Stimulated activated CD4-positive, alpha-beta T cell treated with anti-CD3 and anti-CD28 coated beads, TNF-alpha, amount 100 ng/mL, for 24 hours (primary cell): ENCODE measurements around the gene LRRC75A.
"Not testable (repeated sequence)": the region's sequence is repeated elsewhere in the genome, so short reads cannot be mapped to it uniquely, and the experiment has no call there.

Source experiments
- DNase-seq, 3 experiments: peaks; one replicate each; pipeline ENCODE4 v3.0.0-alpha.2; 2020; ENCODE audit warnings: low read depth in 3 of 3

LRRC75A gene

DNA sequence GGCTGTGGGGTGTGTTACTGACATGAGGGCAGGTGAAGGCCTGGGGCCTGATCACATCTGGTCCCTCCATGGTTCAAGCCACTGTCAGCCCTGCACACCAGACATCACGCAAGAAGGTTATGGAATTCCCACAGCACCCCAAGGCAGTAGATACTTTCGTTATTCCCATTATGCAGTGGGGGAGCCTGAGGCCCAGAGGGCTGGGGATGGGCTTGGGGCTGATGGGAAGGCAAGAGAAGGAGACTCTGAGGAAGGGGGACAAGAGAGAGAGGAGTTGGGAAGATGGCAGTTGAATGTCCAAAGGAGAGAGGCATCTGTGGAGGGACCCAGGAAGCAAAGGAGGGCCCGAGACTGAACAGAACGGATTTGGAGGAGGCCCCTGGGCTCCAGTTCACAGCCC, 42.0 kb downstream of the LRRC75A start:
- no peak for DNase-seq

DNA sequence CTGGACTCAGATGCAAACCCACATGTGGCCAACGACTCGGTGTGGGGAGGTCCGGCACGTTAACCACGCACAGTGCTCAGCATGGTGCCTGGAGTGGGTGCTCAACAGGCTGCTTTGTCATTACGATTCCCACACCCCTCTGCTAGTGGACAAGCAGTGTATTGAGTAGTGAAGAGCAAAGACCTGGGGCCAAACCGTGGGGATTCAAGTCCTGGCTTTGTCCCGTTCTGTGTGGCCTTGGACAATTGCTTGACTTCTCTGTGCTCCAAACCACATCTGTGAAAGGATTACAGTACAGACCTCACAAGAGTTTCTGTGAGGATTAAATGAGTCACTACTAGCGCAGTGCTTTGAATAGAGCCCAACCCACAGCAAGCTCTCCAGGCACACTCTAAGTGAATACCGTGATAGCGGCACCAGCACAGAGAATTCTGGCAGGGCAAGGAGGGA, 42.8 kb downstream of the LRRC75A start:
- no peak for DNase-seq

DNA sequence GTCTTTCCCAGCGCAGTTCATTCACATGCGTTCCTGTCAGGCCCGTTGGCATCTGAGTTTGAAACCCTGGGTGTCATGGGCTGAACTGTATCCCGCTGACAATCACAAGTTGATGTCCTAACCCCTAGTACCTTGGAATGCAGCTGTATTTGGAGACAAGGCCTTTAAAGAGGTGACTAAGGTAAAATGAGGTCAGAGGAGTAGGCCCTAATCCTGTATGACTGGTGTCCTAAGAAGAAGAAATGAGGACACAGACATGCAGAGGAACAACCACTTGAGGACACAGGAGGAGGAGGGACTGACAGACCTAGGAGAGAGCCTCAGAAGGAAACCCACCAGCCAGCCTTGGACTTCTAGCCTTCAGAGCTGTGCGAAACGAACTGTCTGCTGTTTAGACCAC, 43.5 kb downstream of the LRRC75A start:
- DNase-seq: no peak

DNA sequence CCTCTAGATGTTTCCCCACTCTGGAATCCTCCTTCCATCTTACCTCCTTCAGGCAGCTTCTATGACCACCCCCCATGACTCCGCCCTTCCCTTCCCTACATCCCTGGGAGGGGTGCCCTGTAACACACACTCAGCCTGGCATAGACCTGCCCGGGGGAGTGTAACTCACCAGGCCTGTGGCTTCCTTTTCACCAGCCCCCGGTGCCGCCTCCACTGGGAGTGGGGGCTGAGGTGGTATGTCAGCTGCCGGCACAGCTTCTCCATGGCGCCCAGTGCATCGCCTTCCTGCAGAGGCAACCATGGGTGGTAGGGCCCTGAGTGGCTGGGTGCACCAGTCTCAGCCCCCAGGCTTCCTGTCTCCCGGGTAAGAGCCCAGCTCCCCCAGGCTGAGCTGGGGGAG, 44.3 kb downstream of the LRRC75A start:
- DNase-seq: no peak

DNA sequence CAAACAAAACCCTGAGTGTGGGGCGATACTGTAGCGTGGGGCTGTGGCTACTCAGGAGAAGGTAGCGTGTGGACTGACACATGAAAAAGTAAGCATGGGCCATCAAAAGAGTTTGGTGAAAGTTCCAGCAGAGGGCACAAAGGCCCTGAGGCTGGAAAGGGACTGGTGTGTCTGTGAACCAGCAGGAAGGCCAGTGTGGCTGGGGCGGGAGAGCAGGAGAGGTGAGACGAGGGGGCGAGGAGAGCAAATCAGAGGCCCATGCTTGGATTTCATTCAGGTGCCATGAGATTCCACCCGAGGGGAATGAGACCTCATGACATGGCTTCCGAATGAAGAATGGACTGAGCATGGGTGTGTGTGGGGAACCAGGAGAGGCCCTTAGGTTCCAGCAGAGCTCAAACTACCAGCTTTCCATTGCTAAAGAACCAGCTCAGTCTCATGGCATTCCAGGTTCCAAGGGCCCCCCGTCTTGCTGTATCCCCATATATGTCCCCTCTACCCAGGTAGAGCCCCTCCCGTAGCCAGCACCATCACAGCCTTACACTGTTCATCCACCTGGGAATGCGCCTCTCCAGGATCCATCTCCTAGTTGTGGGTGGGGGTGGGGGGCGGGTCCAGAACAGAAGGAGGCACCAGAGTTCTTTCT, 45.5 kb downstream of the LRRC75A start:
- no peak for DNase-seq

DNA sequence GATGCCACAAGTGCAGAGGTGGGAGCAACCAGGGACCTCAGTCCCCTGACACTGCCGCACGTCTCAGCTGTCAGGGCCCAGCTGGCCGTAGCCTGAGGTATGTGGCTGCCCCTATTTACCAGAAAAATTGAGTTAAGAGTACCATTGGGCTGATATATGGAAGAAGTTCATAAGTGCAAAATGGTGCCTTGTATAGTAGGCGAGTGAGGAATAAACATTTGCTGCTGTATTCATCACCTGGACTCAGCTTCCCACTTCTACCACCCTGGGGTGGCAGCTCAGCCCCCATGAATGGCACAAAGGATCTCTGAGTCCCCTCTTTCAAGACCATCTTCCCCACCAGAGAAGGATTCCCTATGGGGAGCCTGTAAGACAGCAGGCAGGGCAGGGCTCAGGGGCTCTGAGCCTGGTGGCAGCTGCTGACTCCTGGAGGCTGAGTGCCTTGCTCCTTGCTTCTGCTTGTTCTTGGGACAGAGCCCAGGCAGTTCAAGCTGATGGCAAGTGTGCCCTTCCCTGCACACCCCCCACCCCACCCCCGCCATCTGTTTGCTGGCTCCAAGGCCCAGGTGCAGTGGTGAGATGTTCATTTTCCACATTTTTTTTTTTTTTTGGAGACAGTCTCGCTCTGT, 47.6 kb downstream of the LRRC75A start:
- DNase-seq: no peak

DNA sequence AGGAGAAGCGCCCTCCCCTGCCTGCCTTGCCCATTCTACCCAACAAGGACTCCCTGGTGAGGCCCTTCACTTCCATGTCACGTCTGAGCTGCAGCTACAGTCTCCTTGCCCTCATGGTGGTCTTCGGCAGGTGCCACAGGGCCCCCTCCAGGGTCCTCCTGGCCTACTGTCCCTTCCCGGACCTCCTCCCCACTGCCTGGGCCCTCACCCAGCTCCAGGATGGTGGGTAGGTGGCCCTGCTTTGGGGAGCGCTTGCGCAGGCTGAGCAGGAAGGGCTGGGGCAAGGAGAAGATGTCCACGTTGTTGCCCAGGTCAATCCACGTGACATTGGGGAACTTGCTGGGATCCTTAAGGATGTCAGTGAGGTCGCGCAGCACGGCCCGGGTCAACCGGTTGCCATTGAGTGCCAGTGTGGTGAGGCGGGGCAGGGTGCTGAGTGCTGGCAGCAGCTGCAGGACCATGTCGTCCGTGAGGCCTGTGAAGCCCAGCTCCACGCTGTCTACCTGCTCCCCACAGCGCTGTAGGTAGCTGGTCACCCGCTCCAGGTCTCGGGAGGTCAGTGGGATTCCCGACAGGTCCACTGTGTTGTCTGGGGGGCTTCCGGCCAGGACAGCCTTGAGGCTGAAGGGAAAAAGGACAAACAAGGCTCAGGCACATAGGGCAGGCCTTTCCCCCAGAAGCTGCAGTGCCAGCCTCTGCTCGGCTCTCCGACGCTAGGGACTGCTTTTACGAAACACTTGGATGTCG, 48.3 kb downstream of the LRRC75A start:
- peak in 1 of 3 experiments; percentile 56 for DNase-seq

DNA sequence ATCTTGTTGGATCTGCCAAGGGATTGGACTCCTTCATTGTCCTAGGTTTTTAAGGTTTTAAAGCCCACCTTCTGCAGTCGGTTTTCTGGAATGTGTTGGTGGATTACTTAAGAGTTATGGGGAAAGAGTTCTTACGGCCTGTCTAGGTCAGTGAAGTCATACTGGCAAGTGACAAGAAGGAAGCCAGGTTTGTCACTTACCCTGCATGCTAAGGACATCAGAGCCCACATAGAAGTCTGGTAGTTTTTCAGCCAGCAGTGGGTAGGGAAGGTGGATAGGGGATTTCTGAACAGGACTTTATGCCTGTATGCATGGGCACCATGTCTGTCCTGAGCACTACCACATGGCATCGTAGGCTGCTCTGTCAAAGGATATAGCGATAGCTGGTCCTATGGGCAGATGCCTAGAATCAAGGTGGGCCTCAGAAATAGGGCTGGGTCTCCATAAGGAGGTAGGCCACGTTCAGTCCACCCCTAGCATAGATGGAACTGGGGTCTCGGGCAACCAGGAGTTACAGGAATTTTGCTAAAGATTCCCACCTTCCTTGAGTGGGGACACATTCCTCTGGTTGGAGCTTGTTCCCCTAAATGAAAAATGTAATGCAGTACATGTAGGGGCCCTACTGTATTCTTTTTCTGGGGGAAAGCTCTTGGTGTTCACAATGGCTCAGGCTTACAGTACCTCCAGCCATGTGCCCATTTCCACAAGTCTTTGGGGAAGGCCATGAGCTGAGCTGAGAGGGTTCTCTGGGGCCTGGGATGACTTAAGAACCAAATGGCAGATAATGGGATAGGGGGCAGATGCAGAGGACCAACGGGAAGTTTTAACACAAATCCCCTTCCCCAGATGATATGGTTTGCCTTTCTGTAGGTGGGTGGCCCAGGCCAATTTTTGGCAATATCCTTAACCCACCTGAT, 49.1 kb downstream of the LRRC75A start:
- no peak for DNase-seq

DNA sequence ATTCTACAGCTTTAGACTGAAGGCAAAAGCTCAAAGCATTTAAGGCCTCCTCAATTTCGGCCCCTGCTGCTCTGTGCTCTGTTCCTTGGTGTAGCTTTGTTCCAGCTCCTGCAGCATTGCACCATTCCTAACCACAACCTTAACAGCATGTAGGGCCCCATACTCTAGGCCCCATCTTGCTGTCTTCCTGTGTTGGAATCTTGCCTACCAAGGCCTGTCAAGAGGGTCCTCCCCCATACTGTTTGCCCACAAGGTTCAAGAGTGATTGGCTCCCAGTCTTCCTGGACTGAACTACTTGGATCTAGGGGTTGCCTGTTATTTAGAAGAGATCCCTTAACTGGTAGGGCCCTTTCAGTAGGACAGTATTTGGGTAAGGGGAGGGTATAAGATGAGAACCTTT, 49.9 kb downstream of the LRRC75A start:
- no peak for DNase-seq

DNA sequence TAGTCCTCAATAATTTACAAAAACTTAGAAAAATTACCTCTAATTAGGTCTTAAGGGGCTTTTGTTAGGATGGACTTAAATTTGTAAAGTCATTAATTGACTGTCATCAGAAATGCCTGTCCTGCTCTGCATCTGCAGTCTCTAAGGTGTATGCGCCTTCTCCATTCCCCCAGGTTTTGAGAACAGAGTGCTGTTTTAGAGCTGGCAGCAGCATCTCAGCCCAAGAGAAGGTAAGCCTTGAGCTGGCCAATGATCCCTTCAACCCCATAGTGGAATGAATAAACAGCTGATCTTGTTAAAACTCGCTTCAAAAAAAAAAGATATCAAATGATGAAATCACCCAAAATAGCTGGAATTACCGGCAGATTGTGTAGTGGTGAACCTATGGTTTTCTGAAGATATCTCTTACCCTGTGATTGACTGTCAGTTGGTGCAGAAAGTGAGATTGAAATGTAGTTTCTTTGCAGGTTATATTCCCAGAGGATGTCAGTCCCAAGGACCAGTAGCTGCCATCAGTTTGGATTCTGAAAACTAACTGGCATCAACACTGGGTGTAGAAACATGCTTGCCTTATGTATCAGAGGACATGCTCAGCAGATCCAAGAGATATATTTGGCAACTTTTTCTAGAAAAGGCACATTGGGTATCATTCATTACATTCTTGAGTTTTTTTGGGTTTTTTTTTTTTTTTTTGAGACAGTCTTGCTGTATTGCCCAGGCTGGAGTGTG, 50.9 kb downstream of the LRRC75A start:
- no peak for DNase-seq

DNA sequence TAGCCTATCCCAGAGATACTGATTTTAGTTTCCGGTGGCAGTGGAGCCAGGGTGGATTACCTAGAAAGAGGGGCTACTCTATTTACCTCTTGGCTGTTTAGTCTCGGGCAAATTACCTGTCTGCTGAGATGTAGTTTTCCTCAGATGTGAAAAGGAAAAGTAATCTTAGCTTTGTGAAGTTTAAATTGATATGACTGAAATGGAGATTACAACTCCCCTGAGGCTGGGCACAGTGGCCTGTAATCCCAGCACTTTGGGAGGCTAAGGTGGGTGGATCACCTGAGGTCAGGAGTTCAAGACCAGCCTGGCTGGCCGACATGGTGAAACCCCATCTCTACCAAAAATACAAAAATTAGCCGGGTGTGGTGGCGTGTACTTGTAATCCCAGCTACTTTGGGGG, 51.6 kb downstream of the LRRC75A start:
- DNase-seq: not testable (repeated sequence)

DNA sequence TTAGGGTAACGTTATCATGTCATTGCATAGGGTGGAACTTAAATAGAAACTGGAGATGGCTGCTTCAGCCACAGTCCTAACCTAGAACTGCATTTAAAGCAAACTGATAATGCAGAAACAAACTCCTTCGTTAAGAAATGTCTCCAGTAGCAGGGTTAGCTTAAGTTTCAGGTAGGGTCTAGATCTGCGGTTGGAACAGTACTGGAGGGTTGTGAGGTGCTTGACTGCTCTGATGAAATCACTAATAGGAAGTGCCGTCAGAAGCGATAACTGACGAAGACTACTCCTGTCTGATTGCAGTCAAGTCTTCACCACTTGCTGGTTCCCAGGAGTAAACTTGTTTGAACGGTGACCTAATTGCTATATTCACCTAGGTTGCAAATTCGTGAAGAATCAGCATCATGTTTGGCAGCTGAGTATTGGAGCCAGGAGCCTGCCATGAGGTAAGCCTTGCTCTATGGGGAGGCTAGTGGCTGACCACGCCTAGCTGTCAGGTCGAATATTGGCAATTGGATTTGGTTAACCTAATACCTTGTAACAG, 52.1 kb downstream of the LRRC75A start:
- no peak for DNase-seq

DNA sequence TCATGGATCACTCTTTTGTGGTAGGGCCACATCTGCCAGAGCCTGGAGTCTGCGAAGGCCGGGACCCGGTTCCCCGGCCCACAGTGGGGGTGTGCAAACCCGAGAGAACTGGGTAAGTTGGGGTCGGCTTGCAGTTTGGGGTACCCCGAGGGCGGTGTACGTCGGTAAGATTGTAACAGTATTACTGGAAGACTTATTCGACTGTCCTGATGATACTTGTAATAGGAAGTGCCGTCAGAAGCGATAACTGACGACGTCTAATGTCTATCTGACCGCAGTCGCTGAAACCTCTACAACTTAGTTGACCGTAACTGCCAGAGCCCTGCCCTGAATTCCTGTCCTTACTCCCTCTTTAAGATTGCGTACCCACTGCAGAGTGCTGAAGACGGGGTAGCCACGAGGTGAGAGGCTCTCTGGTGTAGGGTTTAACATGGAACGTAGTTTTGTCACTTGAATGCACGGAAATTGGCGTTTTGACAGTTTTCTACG, 52.6 kb downstream of the LRRC75A start:
- no peak for DNase-seq

DNA sequence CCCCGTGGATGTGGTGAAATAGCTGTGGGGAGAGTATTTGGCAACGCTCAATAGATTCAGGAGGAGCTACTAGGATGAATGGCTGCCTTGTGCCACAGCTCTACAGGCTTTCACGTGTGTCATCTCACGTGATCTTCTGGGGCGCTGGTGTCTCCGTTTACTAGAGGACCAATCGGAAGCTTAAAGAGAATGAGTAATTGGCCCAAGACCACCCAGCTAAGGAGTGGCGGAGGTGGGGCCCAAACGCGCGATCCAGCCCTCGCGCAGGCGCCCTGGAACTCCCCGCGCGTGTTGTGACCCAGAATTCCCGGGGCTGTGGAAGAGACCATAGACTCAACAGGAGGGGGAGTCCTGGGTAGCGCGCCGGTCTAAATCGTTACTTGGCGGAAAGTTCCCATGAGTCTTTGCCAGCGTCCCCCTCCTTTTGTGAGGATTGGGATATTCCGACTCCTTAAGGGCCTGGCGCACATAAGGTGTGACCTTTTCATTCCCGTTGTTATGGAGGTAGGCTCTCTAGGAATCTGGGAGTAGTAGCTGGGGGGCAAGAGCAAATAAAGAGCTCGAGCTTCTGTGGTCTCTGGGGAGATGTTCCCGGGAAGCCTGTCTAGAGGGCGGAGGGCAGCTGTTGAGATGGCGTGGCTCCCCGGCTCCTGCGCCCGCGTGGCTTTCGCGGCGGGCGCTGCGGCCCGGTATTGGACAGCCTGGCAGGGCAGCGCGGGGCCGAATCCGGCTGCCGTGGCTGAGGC, 53.3 kb downstream of the LRRC75A start:
- peak; percentile 92 to 94 (median 94) for DNase-seq

DNA sequence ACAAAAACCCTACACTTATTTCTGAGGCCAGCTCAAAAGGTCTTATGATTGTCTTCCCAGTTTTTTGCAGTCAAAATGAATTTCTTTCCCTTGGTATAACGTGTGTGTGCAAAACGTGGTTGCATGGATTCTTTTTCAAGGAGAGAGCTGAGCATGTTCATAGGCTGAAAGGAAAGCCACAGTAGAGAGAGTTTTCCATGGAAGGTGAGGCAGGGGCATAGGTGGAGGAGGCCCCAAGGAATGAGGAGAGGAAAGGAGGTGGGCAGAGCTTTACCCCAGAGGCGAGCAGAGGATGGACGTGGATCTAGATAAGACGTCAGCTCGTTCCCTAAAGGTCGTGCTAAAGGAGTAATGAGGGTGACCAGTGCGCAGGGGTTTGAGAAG, 53.8 kb downstream of the LRRC75A start:
- no peak for DNase-seq

DNA sequence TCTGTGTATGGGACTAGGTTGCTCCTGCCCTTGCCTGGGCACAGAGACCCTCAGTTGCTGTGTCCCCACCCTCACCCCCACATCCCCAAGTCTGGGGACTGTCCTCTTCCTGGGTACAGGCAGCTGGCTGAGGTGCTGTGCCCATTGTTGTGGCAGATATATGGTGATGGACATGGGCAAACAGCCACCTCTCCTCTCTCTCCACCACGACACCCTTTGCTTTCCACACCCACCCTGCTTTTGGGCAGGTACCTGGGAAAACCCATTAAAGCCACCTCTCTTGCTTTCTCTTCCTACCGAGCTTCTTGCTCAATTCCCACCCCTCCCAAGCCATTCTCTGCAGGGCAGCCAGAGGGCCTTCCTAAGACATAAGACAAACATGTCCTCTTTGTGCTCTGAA, 54.9 kb downstream of the LRRC75A start:
- no peak for DNase-seq

DNA sequence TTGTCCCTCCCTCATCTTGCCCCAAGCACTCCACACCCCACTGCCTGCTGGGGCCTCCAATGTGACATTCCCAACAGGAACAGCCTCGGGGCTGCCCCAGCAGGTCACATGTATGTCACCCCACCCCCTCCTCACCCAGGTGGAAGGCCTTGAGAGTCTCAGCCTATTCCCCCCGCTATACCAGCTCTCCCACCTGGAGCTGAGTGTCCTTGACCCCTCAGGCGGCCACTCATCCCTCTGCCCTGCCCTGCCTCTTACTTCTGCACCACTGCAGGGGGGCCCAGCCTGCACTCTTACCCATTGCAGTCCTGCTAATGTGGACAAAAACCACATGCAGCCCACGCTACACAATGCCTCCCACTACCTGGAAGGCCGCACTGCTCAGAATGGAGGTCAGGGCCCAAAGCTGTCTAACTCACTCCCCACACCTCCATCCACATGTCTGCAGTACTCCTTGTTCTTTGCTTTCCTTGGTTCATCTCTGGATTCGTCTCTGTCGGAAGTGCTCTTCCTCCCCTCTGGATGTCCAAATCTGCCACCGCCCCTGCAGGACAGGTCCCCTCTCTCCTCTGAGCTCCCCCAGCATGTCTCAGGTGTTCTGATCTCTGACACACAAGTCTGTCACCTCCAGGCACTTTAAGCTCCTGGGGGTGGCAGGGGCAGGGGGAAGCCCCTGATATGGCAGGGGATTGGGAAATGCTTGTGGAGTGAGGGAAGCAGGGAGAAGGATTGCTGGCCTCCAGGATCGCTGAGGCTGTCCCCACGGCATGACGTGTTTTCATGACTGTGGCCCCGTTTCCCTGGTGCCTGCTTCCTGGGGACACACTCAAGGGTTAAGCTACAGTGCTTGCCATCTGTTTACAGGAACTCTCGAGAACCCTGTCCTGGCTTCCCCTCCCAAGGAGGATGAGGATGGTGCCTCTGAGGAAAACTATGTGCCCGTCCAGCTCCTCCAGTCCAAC, 55.8 kb downstream of the LRRC75A start:
- no peak for DNase-seq

DNA sequence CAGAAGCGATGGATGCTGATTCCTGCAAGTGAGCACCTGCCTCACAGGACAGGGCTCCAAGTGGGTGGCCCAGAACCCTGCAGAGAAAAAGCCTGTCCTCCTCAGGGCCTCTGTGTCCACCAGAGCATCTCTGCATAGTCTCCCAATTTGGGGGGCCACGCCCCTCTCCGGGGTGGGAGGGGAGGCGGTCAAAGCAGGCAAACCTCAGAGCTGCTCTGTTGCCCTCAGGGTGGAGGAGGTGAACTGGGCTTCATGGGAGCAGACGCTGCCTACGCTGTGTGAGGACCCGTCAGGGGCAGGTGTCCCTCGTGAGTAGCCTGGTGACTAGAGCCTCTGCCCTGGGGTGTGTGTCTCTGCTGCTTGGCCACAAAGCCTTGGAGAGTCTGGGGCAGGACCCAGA, 57.3 kb downstream of the LRRC75A start:
- DNase-seq: no peak

DNA sequence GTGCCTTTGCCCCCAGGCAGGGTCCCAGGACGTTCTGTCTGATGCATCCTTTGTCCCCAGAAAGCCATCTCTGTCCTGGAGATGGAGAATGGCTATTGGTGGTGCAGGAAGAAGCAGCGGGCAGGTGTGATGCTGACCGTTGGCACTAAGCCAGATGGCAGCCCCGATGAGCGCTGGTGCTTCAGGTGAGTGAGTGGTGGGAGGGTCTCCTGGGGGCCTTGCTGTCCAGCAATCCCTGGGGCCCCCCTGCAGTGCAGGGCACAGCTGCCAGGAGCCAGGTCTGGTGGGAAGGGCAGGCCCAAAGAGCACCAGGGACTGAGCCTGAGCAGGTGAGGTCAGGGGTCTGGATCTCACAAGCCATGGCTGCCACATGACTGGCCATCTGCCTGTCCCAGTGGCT, 58.5 kb downstream of the LRRC75A start:
- DNase-seq: no peak
